ENCODE results near the gene SCFD1.

DNA sequence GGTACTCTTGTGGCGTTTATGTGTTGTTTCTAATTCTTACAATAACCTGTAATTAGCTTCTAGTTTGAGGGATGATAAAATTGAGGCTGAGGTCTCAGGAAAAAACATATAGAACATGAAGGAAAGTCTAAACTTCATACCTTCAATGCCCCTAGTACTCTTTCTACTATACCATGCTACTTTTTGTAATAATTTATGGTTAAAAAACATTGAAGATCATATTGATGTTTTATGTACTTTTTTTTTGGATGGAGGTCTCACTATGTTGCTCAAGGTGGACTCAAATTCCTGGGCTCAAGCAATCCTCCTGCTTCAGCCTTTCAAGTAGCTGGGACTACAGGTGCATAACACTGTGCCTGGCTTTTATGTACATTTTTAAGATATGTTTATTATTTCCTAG, 49.3 kb upstream of the SCFD1 start:
- TF ChIP-seq CTCF (conservative IDR thresholded peaks at IDR 0.05 in 1 of 2, IDR thresholded peaks at IDR 0.05 in 1 of 2; ENCODE audit: low read depth in 1 of 2, low read length in 2 of 2) (no peak), EZH2 (IDR thresholded peaks at IDR 0.05; ENCODE audit: low read length, missing control alignments) (no peak)

All from fibroblast of lung (primary cell).